Measurements from ENCODE around the gene MS4A6E.

- no peak for TF ChIP-seq POLR2A (IDR thresholded peaks at IDR 0.05)
- TF ChIP-seq, protein P1, sequence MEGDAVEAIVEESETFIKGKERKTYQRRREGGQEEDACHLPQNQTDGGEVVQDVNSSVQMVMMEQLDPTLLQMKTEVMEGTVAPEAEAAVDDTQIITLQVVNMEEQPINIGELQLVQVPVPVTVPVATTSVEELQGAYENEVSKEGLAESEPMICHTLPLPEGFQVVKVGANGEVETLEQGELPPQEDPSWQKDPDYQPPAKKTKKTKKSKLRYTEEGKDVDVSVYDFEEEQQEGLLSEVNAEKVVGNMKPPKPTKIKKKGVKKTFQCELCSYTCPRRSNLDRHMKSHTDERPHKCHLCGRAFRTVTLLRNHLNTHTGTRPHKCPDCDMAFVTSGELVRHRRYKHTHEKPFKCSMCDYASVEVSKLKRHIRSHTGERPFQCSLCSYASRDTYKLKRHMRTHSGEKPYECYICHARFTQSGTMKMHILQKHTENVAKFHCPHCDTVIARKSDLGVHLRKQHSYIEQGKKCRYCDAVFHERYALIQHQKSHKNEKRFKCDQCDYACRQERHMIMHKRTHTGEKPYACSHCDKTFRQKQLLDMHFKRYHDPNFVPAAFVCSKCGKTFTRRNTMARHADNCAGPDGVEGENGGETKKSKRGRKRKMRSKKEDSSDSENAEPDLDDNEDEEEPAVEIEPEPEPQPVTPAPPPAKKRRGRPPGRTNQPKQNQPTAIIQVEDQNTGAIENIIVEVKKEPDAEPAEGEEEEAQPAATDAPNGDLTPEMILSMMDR (IDR thresholded peaks at IDR 0.05): no peak
These were observed 48.3 kb downstream of the MS4A6E start for GRCh38 chr11:60375316-60375715.
